Dermis microvascular lymphatic vessel endothelial cell (primary cell): Measurements from ENCODE around the gene ARNT2. TPM values are rescaled to one million over a fixed set of nuclear protein-coding genes. Genes with fewer than 3 reads are reported as not detected.

Experiments used
- DNase-seq, 2 donors: peaks; one replicate each; pipeline versions ENCODE4 v3.0.0 to v3.0.0-alpha.2; 2010; ENCODE audit warnings: low read depth in 2 of 2
- total RNA-seq: library from RNA; depleted of rRNA; stranded (reverse); fragments of >200 nt; gene quantifications from 2 replicates; pipeline ENCODE4 v1.2.1, GENCODE V29; 2014

The ARNT2 gene
- total RNA-seq, 1 donor from 2014 or later: under 0.01 TPM

GRCh38 chr15:80512726-80513660 is 108.8 kb downstream of the ARNT2 start:
- DNase-seq: no peak

- no peak for DNase-seq
Measured at GRCh38 chr15:80514071-80514780, 110.0 kb downstream of the ARNT2 start.

GRCh38 chr15:80517290-80517689 is 113.1 kb downstream of the ARNT2 start:
- DNase-seq: no peak

- no peak for DNase-seq
Measured at GRCh38 chr15:80518522-80518921, 114.3 kb downstream of the ARNT2 start.

GRCh38 chr15:80523746-80524145 is 119.6 kb downstream of the ARNT2 start:
- DNase-seq: no peak

- no peak for DNase-seq
Measured at GRCh38 chr15:80525853-80526252, 121.7 kb downstream of the ARNT2 start.

GRCh38 chr15:80526556-80527340 is 122.6 kb downstream of the ARNT2 start:
- DNase-seq: no peak

- no peak for DNase-seq
Measured at GRCh38 chr15:80527406-80527805, 123.2 kb downstream of the ARNT2 start.

- no peak for DNase-seq
Measured at GRCh38 chr15:80527961-80528360, 123.8 kb downstream of the ARNT2 start.

- DNase-seq: no peak
Measured at GRCh38 chr15:80530737-80531365, 126.7 kb downstream of the ARNT2 start.

- no peak for DNase-seq
Measured at GRCh38 chr15:80531388-80531787, 127.2 kb downstream of the ARNT2 start.

GRCh38 chr15:80531796-80532195 is 127.6 kb downstream of the ARNT2 start:
- DNase-seq: no peak

GRCh38 chr15:80533790-80534333 is 129.7 kb downstream of the ARNT2 start:
- DNase-seq: no peak

GRCh38 chr15:80536231-80536630 is 132.0 kb downstream of the ARNT2 start:
- no peak for DNase-seq

GRCh38 chr15:80536716-80537115 is 132.5 kb downstream of the ARNT2 start:
- DNase-seq: no peak

GRCh38 chr15:80545078-80545477 is 140.9 kb downstream of the ARNT2 start:
- no peak for DNase-seq

- no peak for DNase-seq
Measured at GRCh38 chr15:80547264-80547663, 143.1 kb downstream of the ARNT2 start.

GRCh38 chr15:80549191-80549590 is 145.0 kb downstream of the ARNT2 start:
- no peak for DNase-seq

- no peak for DNase-seq
Measured at GRCh38 chr15:80549654-80550053, 145.5 kb downstream of the ARNT2 start.

GRCh38 chr15:80550219-80550907 is 146.2 kb downstream of the ARNT2 start:
- no peak for DNase-seq

GRCh38 chr15:80550908-80551260 is 146.7 kb downstream of the ARNT2 start:
- DNase-seq: no peak
